Measurements from ENCODE around the gene TNK2. TPM values are rescaled to one million over a fixed set of nuclear protein-coding genes. Genes with fewer than 3 reads are reported as not detected.

Gene TNK2
- total and polyA plus RNA-seq, 5 donors, result 40.1 to 162 (median 77.9) TPM

- intact Hi-C loops (cut with DNase I), result loop anchor here in 1 of 4 donors (5.0 kb wide), 1 partner anchor 62 kb away; no protein-coding TSS in a partner anchor
Measured at GRCh38 chr3:195855471-195856409, 52.6 kb downstream of the TNK2 start.

DNA sequence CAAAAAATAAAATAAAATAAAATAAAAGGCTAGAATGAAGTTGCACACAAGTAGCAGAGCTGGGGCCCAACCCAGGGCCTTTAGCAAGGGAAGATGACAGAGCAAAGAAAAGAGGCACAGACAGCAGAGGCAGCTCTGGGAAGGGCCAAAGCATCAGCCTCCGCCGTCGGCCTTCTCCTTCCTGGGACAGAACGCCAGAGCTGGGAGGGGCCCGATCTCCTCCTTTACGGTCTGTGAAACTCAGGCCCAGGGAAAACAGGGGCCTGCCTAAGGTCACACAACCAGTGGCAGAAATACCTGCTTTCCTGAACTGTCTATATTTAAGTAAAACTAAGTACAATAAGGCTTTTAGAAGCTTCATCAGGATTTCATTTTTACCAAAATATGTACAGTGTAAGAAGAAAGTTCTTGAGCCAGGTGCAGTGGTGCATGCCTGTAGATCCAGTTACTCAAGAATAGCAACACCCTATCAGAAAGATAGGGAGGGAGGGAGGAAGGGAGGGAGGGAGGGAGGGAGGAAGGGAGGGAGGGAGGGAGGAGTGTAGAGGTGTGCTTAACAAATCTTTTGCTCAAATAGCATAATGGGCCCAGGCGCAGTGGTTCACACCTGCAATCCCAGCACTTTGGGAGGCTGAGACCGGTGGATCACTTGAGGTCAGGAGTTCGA, 53.6 kb downstream of the TNK2 start:
- no peaks in the 10 kb centered on the region for H3K4me1 ChIP-seq (ENCODE audit: control insufficient read depth, insufficient read depth, low read length)
- no peak overlapping the region for H3K27ac ChIP-seq (ENCODE audit: low read length)
- ATAC-seq (no peak), DNase-seq (no peak)
- no peaks in the 10 kb centered on the region for H3K9me3 ChIP-seq (ENCODE audit: control insufficient read depth, low read length)
- 76% methylated on average over 9 of the region's 9 CpGs for WGBS
- H3K27me3 ChIP-seq (ENCODE audit: control insufficient read depth, insufficient read depth), result no peaks in the 10 kb centered on the region
- intact Hi-C loops (cut with DNase I), result loop anchor here in 1 of 4 donors (5.0 kb wide), 1 partner anchor 63 kb away; no protein-coding TSS in a partner anchor
- no peak overlapping the region for H3K4me3 ChIP-seq (ENCODE audit: low read length)

More at GRCh38 chr3:195855471-195856409, 52.6 kb downstream of the TNK2 start:
- Histone ChIP-seq H3K9me3 (ENCODE audit: control insufficient read depth, low read length) (no peaks in the 10 kb centered on the region), H3K4me3 (ENCODE audit: low read length) (no peak overlapping the region), H3K4me1 (ENCODE audit: control insufficient read depth, insufficient read depth, low read length) (no peaks in the 10 kb centered on the region), H3K27ac (ENCODE audit: low read length) (no peak overlapping the region), H3K27me3 (ENCODE audit: control insufficient read depth, insufficient read depth) (no peaks in the 10 kb centered on the region)
- no peak for ATAC-seq
- 83% methylated on average over 13 of the region's 13 CpGs for WGBS
- DNase-seq, result no peak

- Histone ChIP-seq H3K4me3 (ENCODE audit: low read length) (no peak overlapping the region), H3K4me1 (ENCODE audit: control insufficient read depth, insufficient read depth, low read length) (no peaks in the 10 kb centered on the region), H3K9me3 (ENCODE audit: control insufficient read depth, low read length) (no peaks in the 10 kb centered on the region), H3K27me3 (ENCODE audit: control insufficient read depth, insufficient read depth) (no peaks in the 10 kb centered on the region), H3K27ac (ENCODE audit: low read length) (no peak overlapping the region)
- WGBS, result 72% methylated on average over 14 of the region's 14 CpGs
- DNase-seq (no peak), ATAC-seq (no peak)
- intact Hi-C loops (cut with DNase I), result no loop called here
Measured at GRCh38 chr3:195853996-195854395, 54.4 kb downstream of the TNK2 start.

DNA sequence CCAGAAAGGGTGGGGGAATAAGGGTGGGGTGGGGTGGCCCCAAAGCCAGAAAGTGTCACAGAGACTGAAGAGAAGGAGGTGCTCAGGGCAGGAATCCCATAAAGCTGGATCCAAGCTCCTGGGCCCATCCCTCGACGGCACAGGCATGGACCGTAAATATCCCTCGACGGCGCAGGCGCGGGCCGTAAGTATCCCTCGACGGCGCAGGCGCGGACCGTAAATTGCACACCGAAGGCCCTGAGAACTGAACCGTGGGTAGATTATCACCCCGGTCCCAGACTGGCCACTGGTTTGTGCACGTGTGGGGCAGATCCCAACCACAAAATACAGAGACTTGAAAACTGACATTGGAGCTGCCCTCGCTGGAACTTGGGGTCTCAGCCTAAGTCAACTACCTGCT, 55.3 kb downstream of the TNK2 start:
- ATAC-seq, result no peak
- H3K4me3 ChIP-seq (ENCODE audit: low read length), result no peak overlapping the region
- no peaks in the 10 kb centered on the region for H3K9me3 ChIP-seq (ENCODE audit: control insufficient read depth, low read length)
- no peaks in the 10 kb centered on the region for H3K4me1 ChIP-seq (ENCODE audit: control insufficient read depth, insufficient read depth, low read length)
- WGBS, result 96% methylated on average over 20 of the region's 20 CpGs
- DNase-seq, result no peak
- H3K27me3 ChIP-seq (ENCODE audit: control insufficient read depth, insufficient read depth), result no peaks in the 10 kb centered on the region
- intact Hi-C loops (cut with DNase I), result no loop called here
- H3K27ac ChIP-seq (ENCODE audit: low read length), result no peak overlapping the region

- WGBS, result 17% methylated on average over 31 of the region's 31 CpGs
- intact Hi-C loops (cut with DNase I), result no loop called here
- Histone ChIP-seq H3K27ac (ENCODE audit: low read length) (no peak overlapping the region), H3K9me3 (ENCODE audit: control insufficient read depth, low read length) (no peaks in the 10 kb centered on the region), H3K4me3 (ENCODE audit: low read length) (no peak overlapping the region), H3K27me3 (ENCODE audit: control insufficient read depth, insufficient read depth) (no peaks in the 10 kb centered on the region), H3K4me1 (ENCODE audit: control insufficient read depth, insufficient read depth, low read length) (no peaks in the 10 kb centered on the region)
- ATAC-seq, result peak; percentile 86 to 88
- DNase-seq, result peak; percentile 82 to 91 (median 89)
Measured at GRCh38 chr3:195850857-195851543, 57.4 kb downstream of the TNK2 start.

DNA sequence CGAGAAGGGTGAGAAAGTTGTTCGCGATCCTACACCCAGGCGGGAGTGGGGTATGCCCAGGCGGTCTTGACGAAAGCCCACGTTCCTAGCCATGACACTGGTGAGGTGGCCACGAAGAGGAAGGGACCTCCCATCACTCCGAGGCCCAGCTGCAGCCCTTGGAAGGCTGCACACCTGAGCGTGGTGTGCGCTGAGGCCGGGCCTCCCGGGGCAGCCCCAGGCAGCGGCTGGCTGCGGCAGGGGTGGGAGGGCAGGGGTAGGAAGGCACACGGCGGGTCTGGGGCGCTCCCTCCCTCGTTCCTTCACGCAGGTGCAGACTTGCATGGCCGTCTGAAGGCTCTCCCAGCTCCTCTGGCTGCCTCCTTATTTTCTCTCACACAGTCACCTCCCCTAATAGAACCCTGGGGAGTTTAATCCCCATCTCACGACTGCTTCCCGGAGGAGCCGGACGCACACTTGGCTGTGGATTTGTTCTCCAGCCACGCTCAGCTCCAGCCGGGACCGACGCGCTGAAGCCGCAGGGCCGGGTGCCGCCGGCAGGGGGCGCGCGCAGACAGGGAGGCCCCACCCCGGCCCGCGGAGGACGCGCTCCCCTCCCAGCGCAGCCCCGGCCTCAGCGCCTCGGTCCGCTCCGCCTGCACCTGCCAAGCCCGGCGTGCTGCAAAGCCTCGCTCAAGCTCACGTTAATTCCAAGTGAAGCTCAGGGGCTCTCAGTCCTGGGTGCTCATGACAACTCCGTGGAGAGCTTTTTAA, 58.9 kb downstream of the TNK2 start:
- WGBS, result 79% methylated on average over 53 of the region's 53 CpGs
- no peak for ATAC-seq

GRCh38 chr3:195847055-195847950, 61.0 kb downstream of the TNK2 start:
- ATAC-seq (peak; percentile 21 to 29), DNase-seq (peak in 1 of 3 donors; percentile 42)
- Histone ChIP-seq H3K27ac (ENCODE audit: low read length) (no peak overlapping the region), H3K4me1 (ENCODE audit: control insufficient read depth, insufficient read depth, low read length) (no peaks in the 10 kb centered on the region), H3K9me3 (ENCODE audit: control insufficient read depth, low read length) (no peaks in the 10 kb centered on the region), H3K27me3 (ENCODE audit: control insufficient read depth, insufficient read depth) (no peaks in the 10 kb centered on the region), H3K4me3 (ENCODE audit: low read length) (no peak overlapping the region)
- WGBS, result 69% methylated on average over 24 of the region's 24 CpGs
- intact Hi-C loops (cut with DNase I), result loop anchor here in 1 of 4 donors (10.0 kb wide), 1 partner anchor 283 kb away; no protein-coding TSS in a partner anchor

More for the DNA sequence above, 58.9 kb downstream of the TNK2 start:
- no peaks in the 10 kb centered on the region for H3K9me3 ChIP-seq (ENCODE audit: control insufficient read depth, low read length)
- no peaks in the 10 kb centered on the region for H3K27me3 ChIP-seq (ENCODE audit: control insufficient read depth, insufficient read depth)
- H3K27ac ChIP-seq (ENCODE audit: low read length), result no peak overlapping the region
- peak in 1 of 3 donors; percentile 55 for DNase-seq
- no peaks in the 10 kb centered on the region for H3K4me1 ChIP-seq (ENCODE audit: control insufficient read depth, insufficient read depth, low read length)
- H3K4me3 ChIP-seq (ENCODE audit: low read length), result no peak overlapping the region
- intact Hi-C loops (cut with DNase I), result loop anchor here in 1 of 4 donors (10.0 kb wide), 1 partner anchor 285 kb away; no protein-coding TSS in a partner anchor

GRCh38 chr3:195845483-195845882, 62.9 kb downstream of the TNK2 start:
- no peak overlapping the region for H3K27ac ChIP-seq (ENCODE audit: low read length)
- WGBS, result 90% methylated on average over 6 of the region's 6 CpGs
- ATAC-seq (no peak), DNase-seq (no peak)
- no peaks in the 10 kb centered on the region for H3K27me3 ChIP-seq (ENCODE audit: control insufficient read depth, insufficient read depth)
- intact Hi-C loops (cut with DNase I), result loop anchor here in 1 of 4 donors (10.0 kb wide), 1 partner anchor 281 kb away; no protein-coding TSS in a partner anchor
- no peaks in the 10 kb centered on the region for H3K9me3 ChIP-seq (ENCODE audit: control insufficient read depth, low read length)
- no peaks in the 10 kb centered on the region for H3K4me1 ChIP-seq (ENCODE audit: control insufficient read depth, insufficient read depth, low read length)
- no peak overlapping the region for H3K4me3 ChIP-seq (ENCODE audit: low read length)

DNA sequence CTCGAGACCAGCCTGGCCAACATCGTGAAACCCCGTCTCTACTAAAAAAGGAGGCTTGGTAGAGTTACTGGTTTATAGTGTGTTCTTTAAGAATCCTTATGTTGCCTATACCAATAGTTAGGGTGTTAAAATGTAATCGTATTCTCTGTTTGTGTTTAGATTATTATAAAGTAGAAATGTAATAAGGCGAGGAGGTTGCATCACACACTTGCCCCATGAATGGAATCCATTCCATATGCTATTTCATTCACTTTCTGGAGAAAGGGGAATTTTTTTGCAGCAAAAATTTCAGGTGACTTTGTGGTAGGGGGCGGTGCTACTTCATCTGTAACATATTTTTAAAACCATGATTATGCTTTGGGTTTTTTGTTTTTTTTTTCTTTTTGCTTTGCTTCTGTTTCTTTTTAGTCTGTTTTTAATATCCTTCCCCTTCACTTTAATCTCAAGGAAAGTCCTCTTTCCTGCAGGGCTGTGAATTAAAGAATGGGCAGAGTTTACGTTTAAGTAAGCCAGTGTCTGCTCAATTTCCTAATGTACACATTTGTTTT, 63.6 kb downstream of the TNK2 start:
- Histone ChIP-seq H3K27ac (ENCODE audit: low read length) (no peak overlapping the region), H3K9me3 (ENCODE audit: control insufficient read depth, low read length) (no peaks in the 10 kb centered on the region), H3K4me1 (ENCODE audit: control insufficient read depth, insufficient read depth, low read length) (no peaks in the 10 kb centered on the region), H3K4me3 (ENCODE audit: low read length) (no peak overlapping the region), H3K27me3 (ENCODE audit: control insufficient read depth, insufficient read depth) (no peaks in the 10 kb centered on the region)
- WGBS, result 88% methylated on average over 7 of the region's 7 CpGs
- DNase-seq (no peak), ATAC-seq (no peak)
- intact Hi-C loops (cut with DNase I), result loop anchor here in 1 of 4 donors (10.0 kb wide), 1 partner anchor 280 kb away; no protein-coding TSS in a partner anchor
